Naive thymus-derived CD8-positive, alpha-beta T cell (primary cell): ENCODE results near the gene IMMP2L. TPM values are rescaled to one million over a fixed set of nuclear protein-coding genes. Genes with fewer than 3 reads are reported as not detected.

ENCODE experiments used
- ATAC-seq, 2 donors: fragments of 150-1000 bp; cut with Tn5 transposase in 1 of 2; sonication (Bioruptor Pico), chemical (Tn5 transposase) in 1 of 2; 1 replicate in 1 of 2; 2 replicates in 1 of 2; pipeline ENCODE4 v1.10.0; 2021; ENCODE audit warnings: mild to moderate bottlenecking in 2 of 2, moderate library complexity in 2 of 2
- POLR2A ChIA-PET: fragments of 350-600 bp; sonication (Branson Sonifier 250); formaldehyde crosslinking; loops from one replicate; lab custom pipeline; 2021; ENCODE audit warnings: antibody characterized with exemption; lab: Charles Lee
- DNase-seq, 10 donors: peaks; one replicate each; pipeline versions ENCODE4 v3.0.0 to v3.0.0-alpha.2; 2020 to 2022
- H3K27ac Mint-ChIP-seq, 10 donors: one replicate each; pipeline ENCODE4 v1.8.0; 2020 to 2022; ENCODE audit warnings: mild to moderate bottlenecking in 10 of 10, mixed read lengths in 10 of 10, moderate library complexity in 4 of 10, inconsistent platforms in 1 of 10
- H3K27me3 Mint-ChIP-seq, 5 donors: one replicate each; pipeline ENCODE4 v1.8.0; 2021 to 2022; ENCODE audit warnings: mixed read lengths in 5 of 5
- H3K36me3 Mint-ChIP-seq, 3 donors: one replicate each; pipeline ENCODE4 v1.8.0; 2020 to 2022; ENCODE audit warnings: mixed read lengths in 3 of 3, mild to moderate bottlenecking in 2 of 3, inconsistent platforms in 1 of 3
- H3K4me1 Mint-ChIP-seq, 4 donors: one replicate each; pipeline ENCODE4 v1.8.0; 2021 to 2022; ENCODE audit warnings: mixed read lengths in 4 of 4
- H3K4me3 Mint-ChIP-seq, 10 donors: one replicate each; pipeline ENCODE4 v1.8.0; 2020 to 2022; ENCODE audit warnings: mild to moderate bottlenecking in 10 of 10, mixed read lengths in 10 of 10, moderate library complexity in 6 of 10, inconsistent platforms in 1 of 10
- H3K9me3 Mint-ChIP-seq, 9 donors: one replicate each; pipeline ENCODE4 v1.8.0; 2020 to 2022; ENCODE audit warnings: mixed read lengths in 9 of 9, mild to moderate bottlenecking in 3 of 9, inconsistent platforms in 1 of 9, moderate library complexity in 1 of 9
- polyA plus RNA-seq, 3 donors: library from polyadenylated mRNA; unstranded; fragments of 300-500 nt; fragmentation: Illumina TruSeq; gene quantifications; one replicate each; pipeline ENCODE4 v1.2.3, GENCODE V29; 2021
- total RNA-seq, 8 experiments: library from RNA in 2 of 8; stranded (reverse) in 2 of 8; gene quantifications; one replicate each; pipeline ENCODE4 v1.2.3 and lab custom pipeline; 2021 to 2026

Gene IMMP2L
- total and polyA plus RNA-seq, 5 experiments from 2014 or later: 17.1 to 29.1 (median 19.6) TPM

DNA sequence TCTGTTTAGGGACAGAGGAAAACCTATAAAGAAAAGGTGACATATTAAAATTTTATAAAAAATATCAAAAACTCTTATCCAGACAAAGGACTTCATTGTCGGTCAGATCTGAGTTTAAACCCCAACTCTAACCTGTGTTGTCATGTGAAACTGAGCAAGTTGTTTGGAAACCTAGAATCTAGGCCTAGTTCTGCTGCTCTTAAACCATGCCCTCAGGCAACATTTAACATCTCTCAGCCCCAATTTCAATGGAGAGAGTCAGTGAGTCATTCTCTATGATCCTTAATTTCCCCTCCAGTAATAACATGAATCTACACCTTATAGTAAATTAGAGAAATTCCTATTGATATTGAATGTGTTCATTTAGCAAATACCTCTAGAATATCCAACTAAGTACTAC lies 192.3 kb downstream of the IMMP2L start:
- no peaks in the 10 kb centered on the region for H3K9me3 Mint-ChIP-seq
- no peaks in the 10 kb centered on the region for H3K4me1 Mint-ChIP-seq
- H3K36me3 Mint-ChIP-seq: peaks cover 0 to 7% (median 2%) of the 10 kb centered on the region in 3 donors
- POLR2A ChIA-PET: no interaction called here
- ATAC-seq (no peak), DNase-seq (no peak)
- H3K4me3 Mint-ChIP-seq: no peak overlapping the region
- H3K27ac Mint-ChIP-seq: peak overlapping the region in 1 of 10 donors; percentile 45
- no peaks in the 10 kb centered on the region for H3K27me3 Mint-ChIP-seq

DNA sequence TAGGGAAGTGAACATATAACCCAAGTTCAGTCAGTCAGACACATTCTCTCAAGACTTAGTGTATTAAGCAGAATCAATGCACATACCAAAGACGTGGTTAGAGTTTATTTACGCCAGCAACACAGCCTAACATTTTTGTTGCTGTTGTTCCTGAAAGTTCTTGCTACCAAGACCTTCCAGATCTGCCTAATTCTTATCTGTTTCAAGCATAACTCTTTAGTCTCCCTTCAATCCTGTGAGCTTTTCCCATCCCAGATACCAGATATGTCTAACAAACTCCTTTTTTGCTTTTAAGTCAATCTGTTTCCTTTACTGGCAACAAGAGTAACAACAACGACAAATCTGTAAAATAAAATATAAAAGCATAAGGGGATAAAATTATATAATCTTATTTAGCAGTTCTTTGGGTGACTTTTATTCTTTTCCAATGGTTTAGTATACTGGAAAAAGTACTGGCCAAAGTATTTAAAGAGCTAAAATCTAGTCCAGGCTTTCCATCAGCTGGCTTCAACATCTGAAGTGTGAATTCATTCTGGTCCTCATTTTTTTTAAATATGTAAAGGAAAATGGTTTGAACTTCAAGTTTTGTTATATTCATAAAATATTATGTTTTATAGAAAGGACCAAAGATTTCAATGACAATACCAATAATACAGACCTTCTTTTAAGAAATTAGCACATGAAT lies 193.8 kb downstream of the IMMP2L start:
- ATAC-seq: no peak
- Mint-ChIP-seq H3K27me3 (no peaks in the 10 kb centered on the region), H3K9me3 (peaks cover 0 to 3% (median 0%) of the 10 kb centered on the region in 9 donors), H3K4me3 (no peak overlapping the region), H3K4me1 (no peaks in the 10 kb centered on the region), H3K27ac (no peak overlapping the region), H3K36me3 (peaks cover 0 to 7% (median 0%) of the 10 kb centered on the region in 3 donors)
- POLR2A ChIA-PET: no interaction called here
- no peak for DNase-seq

DNA sequence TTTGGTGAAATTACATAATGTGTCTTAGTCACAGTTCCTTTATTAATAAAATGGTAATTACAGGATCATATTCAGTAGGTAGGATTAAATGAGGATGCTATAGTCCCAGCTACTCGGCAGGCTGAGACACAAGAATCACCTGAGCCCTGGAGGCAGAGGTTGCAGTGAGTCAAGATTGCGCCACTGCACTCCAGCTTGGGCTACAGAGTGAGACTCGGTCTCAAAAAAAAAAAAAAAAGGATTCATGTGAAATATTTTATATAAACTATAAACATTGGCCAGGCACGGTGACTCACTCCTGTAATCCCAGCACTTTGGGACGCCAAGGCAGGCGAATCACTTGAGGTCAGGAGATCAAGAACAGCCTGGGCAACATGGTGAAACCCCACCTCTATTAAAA lies 197.9 kb downstream of the IMMP2L start:
- Mint-ChIP-seq H3K4me3 (no peak overlapping the region), H3K27ac (no peak overlapping the region), H3K36me3 (peaks cover 0 to 3% (median 0%) of the 10 kb centered on the region in 3 donors), H3K9me3 (peaks cover 0 to 3% (median 0%) of the 10 kb centered on the region in 9 donors), H3K4me1 (no peaks in the 10 kb centered on the region), H3K27me3 (no peaks in the 10 kb centered on the region)
- DNase-seq (no peak), ATAC-seq (no peak)
- POLR2A ChIA-PET: interaction anchor here (0.6 kb wide), 1 partner anchor 749 kb away, joined by 4 read pairs; no protein-coding TSS in a partner anchor

DNA sequence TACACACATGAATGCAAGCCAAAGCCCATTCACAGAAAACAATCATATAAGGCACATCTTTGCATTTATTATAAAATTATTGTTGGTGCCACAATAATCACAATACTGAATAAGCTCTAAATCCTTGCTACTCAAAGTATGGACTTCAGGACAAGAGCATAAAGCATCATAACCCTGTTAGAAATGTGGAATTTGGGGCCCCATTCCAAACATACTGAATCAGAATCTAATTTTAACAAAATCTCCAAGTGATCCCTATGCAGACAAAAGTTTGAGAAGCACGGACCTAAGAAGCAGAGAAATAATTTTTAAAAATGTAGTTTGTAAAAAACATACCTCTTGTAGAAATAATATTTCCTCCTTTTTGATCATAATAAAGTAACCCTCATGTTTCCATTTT lies 199.2 kb downstream of the IMMP2L start:
- Mint-ChIP-seq H3K36me3 (peaks cover 0 to 4% (median 0%) of the 10 kb centered on the region in 3 donors), H3K9me3 (peaks cover 0 to 3% (median 0%) of the 10 kb centered on the region in 9 donors), H3K27ac (no peak overlapping the region), H3K4me1 (peaks cover 0 to 3% (median 1%) of the 10 kb centered on the region in 4 donors), H3K4me3 (no peak overlapping the region), H3K27me3 (no peaks in the 10 kb centered on the region)
- no peak for DNase-seq
- no peak for ATAC-seq
- POLR2A ChIA-PET: no interaction called here

DNA sequence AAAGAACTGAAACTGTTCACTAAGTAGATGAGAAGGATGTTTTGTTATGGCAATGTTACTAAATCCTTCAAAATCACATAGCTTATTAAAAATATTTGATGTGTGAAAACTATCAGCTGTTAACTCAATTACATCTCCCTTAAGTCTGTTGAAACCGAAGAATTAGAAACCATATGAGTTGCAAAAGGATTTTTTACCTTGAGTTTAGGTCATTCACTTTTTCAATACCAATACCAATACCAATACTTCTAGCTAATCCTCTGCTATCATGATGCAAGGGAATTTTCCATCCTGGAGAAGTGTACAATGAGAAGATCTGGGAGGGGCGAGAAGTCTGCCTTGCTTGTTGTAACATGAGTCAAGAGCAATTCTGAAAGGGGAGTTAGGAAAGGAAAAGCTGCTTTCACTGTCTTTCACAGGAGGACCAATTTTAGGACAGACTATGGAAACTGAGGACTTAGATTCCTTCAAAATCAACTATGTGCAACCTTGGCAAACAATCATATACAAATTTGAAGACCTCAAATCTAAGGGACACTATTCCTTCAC lies 199.7 kb downstream of the IMMP2L start:
- Mint-ChIP-seq H3K36me3 (peaks cover 0 to 4% (median 0%) of the 10 kb centered on the region in 3 donors), H3K4me1 (peaks cover 0 to 7% (median 2%) of the 10 kb centered on the region in 4 donors)

DNA sequence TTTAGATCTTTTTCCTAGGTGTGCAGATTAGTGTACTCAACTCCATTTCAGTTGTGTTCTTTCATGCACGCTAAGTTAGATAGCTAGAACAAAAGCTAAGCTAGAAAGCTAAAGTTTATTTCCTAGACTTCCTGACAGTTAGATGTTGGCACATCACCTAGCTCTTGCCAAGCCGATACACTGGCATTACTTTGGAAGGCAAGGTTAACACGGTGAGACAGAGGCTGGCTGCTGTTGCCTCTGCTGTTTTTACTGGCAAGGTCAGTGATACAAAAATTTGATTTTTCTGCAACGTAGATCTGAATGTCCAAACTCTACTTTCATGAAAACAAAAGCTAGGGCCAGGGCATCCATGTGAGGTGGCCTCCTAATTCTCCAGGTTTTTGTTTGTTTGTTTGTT lies 203.4 kb downstream of the IMMP2L start:
- ATAC-seq: no peak
- DNase-seq: no peak
- no peaks in the 10 kb centered on the region for H3K27me3 Mint-ChIP-seq
- H3K4me3 Mint-ChIP-seq: no peak overlapping the region
- H3K36me3 Mint-ChIP-seq: peaks cover 0 to 7% (median 0%) of the 10 kb centered on the region in 3 donors
- peaks cover 0 to 3% (median 0%) of the 10 kb centered on the region in 9 donors for H3K9me3 Mint-ChIP-seq
- no peak overlapping the region for H3K27ac Mint-ChIP-seq
- POLR2A ChIA-PET: no interaction called here
- H3K4me1 Mint-ChIP-seq: peaks cover 0 to 7% (median 2%) of the 10 kb centered on the region in 4 donors

More for the DNA sequence above, 199.7 kb downstream of the IMMP2L start:
- no peak overlapping the region for H3K27ac Mint-ChIP-seq
- no peaks in the 10 kb centered on the region for H3K27me3 Mint-ChIP-seq
- H3K9me3 Mint-ChIP-seq: peaks cover 0 to 3% (median 0%) of the 10 kb centered on the region in 9 donors
- no peak overlapping the region for H3K4me3 Mint-ChIP-seq
- POLR2A ChIA-PET: no interaction called here
- DNase-seq: no peak
- no peak for ATAC-seq

DNA sequence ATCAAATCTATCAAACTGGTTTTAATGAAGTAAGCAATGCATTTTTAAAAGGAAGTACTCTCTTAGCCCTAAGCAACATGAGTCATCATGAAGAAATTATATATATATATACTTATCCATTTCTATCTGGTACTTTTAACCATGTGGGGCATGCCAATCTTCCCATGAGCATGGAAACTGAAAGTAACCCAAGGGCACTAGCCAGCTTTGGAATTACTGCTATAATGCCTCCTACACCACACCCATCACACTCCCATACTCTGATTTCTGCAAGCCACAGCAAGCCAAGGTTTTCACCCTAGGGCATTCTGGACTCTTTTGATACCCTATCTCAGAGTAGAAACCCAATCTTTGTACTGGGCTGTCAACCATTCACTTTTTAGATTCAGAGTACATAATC lies 204.6 kb downstream of the IMMP2L start:
- Mint-ChIP-seq H3K9me3 (no peaks in the 10 kb centered on the region), H3K36me3 (peaks cover 0 to 7% (median 0%) of the 10 kb centered on the region in 3 donors), H3K4me3 (no peak overlapping the region), H3K27me3 (no peaks in the 10 kb centered on the region), H3K4me1 (peaks cover 0 to 7% (median 2%) of the 10 kb centered on the region in 4 donors), H3K27ac (peak overlapping the region in 1 of 10 donors; percentile 5)
- DNase-seq (no peak), ATAC-seq (no peak)
- POLR2A ChIA-PET: no interaction called here

DNA sequence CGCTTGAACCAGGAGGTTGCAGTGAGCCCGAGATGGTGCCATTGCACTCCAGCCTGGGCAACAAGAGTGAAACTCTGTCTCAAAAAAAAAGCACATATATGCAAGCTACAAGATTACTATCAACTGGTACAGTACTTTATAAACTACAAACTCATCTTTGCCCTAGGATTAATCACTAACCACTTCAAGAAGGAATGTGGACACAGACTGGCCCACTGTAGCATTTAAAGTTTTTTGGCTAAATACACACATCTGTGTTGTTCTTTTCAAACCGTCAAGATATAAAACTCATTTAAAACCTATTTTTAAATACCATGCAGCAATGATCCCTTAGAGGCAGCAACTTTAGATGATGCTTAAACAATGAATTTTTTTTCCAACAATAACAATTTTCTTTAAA lies 205.4 kb downstream of the IMMP2L start:
- Mint-ChIP-seq H3K4me1 (peaks cover 0 to 7% (median 2%) of the 10 kb centered on the region in 4 donors), H3K4me3 (no peak overlapping the region), H3K27me3 (no peaks in the 10 kb centered on the region), H3K9me3 (no peaks in the 10 kb centered on the region), H3K27ac (no peak overlapping the region), H3K36me3 (peaks cover 0 to 13% (median 0%) of the 10 kb centered on the region in 3 donors)
- ATAC-seq: no peak
- no peak for DNase-seq
- POLR2A ChIA-PET: no interaction called here

DNA sequence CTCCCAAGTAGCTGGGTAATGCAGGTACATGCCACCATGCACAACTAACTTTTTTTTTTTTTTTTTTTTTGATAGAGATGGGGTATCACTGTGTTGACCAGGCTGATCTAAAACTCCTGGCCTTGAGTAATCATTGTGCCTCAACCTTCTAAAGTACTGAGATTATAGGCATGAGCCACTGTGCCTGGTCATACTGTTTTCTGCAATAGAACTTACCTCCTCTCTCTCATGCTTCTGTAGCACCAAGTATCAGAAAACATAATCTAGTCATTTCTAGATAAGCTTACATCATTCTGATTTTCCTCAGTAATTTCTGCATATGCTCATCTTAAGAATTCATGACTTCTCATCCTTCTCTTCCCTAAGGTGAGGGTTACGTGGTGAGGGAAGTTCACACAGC lies 210.0 kb downstream of the IMMP2L start:
- H3K27ac Mint-ChIP-seq: no peak overlapping the region
- no peak for DNase-seq
- peaks cover 0 to 11% (median 2%) of the 10 kb centered on the region in 9 donors for H3K9me3 Mint-ChIP-seq
- POLR2A ChIA-PET: no interaction called here
- no peak for ATAC-seq
- no peaks in the 10 kb centered on the region for H3K27me3 Mint-ChIP-seq
- H3K36me3 Mint-ChIP-seq: peaks cover 2 to 23% (median 6%) of the 10 kb centered on the region in 3 donors
- peaks cover 0 to under 1% (median 0%) of the 10 kb centered on the region in 4 donors for H3K4me1 Mint-ChIP-seq
- no peak overlapping the region for H3K4me3 Mint-ChIP-seq

DNA sequence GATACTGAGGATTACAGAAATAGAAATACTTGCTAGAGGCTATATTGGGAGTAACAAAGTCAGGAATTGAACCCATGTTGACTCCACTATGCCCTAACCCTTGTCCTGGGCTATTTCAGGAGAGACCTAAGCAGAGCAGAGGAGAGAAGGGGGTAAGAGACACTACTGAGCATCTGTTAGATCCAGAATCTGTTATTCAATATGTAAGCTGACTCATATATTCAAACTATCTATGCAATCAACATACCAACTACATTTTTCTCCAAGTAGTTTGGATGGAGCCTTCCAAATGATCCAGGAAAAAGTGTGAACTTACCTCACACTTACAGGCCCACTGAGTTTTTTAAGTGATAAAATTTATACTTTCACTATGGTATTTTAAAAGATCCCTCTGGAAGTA lies 216.1 kb downstream of the IMMP2L start:
- Mint-ChIP-seq H3K27ac (no peak overlapping the region), H3K36me3 (peaks cover 17 to 52% (median 46%) of the 10 kb centered on the region in 3 donors), H3K27me3 (no peaks in the 10 kb centered on the region), H3K4me1 (peaks cover 0 to 6% (median 0%) of the 10 kb centered on the region in 4 donors), H3K4me3 (no peak overlapping the region), H3K9me3 (peaks cover 15 to 47% (median 36%) of the 10 kb centered on the region in 9 donors)
- POLR2A ChIA-PET: no interaction called here
- ATAC-seq (no peak), DNase-seq (no peak)

DNA sequence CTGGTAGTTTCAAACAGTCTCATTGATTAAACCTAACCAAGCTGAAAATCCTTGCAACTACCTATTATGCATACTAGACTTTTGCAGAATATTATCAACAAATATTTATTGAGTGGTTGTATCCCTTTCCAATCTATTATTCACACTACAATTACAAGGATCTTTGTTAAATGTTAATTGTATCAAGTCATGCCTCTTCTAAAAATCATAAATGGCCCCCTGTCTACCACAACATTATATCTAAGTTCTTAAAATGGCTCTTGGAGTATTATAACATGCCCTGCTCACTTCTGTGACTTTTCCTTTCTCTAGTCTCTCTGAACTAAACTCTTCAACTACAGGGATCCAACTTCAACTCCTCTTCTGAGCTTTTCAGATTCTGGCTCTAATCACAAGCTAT lies 219.3 kb downstream of the IMMP2L start:
- Mint-ChIP-seq H3K4me3 (no peak overlapping the region), H3K27me3 (no peaks in the 10 kb centered on the region), H3K27ac (no peak overlapping the region), H3K4me1 (peaks cover 0 to 6% (median under 1%) of the 10 kb centered on the region in 4 donors), H3K9me3 (peaks cover 15 to 47% (median 35%) of the 10 kb centered on the region in 9 donors), H3K36me3 (peaks cover 15 to 46% (median 45%) of the 10 kb centered on the region in 3 donors)
- DNase-seq (no peak), ATAC-seq (no peak)
- POLR2A ChIA-PET: no interaction called here

DNA sequence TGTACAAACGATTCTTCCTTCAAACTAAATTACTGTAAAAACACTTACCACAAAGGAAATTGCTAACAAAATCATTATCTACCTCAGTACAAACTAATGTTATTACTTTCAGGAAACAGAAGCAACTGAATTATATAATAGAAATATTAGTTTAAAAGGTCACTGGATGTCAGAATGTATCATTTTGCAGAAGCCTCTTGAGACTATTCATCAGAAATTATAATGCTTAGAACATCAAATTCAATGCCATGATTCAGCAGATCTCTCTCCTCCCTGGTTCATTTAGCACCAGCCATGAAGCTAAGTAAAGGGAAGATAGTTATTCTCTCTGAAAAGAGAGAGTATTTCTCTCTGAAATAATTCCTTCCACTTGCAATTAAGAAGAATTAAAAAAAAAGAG lies 223.3 kb downstream of the IMMP2L start:
- Mint-ChIP-seq H3K36me3 (peaks cover 8 to 35% (median 25%) of the 10 kb centered on the region in 3 donors), H3K4me1 (peaks cover 0 to 6% (median 1%) of the 10 kb centered on the region in 4 donors), H3K27ac (no peak overlapping the region), H3K9me3 (peaks cover 6 to 20% (median 14%) of the 10 kb centered on the region in 9 donors), H3K27me3 (no peaks in the 10 kb centered on the region), H3K4me3 (no peak overlapping the region)
- POLR2A ChIA-PET: no interaction called here
- no peak for ATAC-seq
- DNase-seq: no peak

DNA sequence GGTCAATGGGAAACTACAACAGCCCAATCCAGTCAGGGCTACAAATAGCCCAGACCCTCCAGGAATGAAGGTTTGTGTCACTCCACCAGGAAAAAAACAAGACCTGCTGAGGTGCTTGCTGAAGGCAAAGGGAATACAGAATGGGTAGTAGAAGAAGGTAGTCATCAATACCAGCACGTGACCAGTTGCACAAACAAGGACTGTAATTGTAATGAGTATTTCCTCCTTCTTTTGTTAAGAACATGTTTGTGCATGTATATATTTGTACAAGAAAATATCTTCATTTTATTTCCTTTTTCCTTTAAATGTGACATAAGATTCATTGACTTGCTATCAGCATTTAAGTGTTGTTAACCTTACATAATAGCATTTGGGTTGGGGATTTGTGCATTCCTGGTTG lies 229.3 kb downstream of the IMMP2L start:
- peaks cover 0 to 11% (median 4%) of the 10 kb centered on the region in 9 donors for H3K9me3 Mint-ChIP-seq
- no peak overlapping the region for H3K27ac Mint-ChIP-seq
- peaks cover 0 to 8% (median 5%) of the 10 kb centered on the region in 4 donors for H3K4me1 Mint-ChIP-seq
- POLR2A ChIA-PET: no interaction called here
- H3K36me3 Mint-ChIP-seq: peaks cover 0 to 20% (median 17%) of the 10 kb centered on the region in 3 donors
- DNase-seq (no peak), ATAC-seq (no peak)
- no peak overlapping the region for H3K4me3 Mint-ChIP-seq
- H3K27me3 Mint-ChIP-seq: no peaks in the 10 kb centered on the region
